NOMO-1 treated with dmso at 0.1 percent for 144 hours (cell line): ENCODE measurements around the gene RFX1.
"Not testable (repeated sequence)": the region's sequence is repeated elsewhere in the genome, so short reads cannot be mapped to it uniquely, and the experiment has no call there.

Experiments
- DNase-seq: peaks from one replicate; lab custom pipeline; 2025; ENCODE audit not compliant: unreplicated experiment; lab: John Stamatoyannopoulos, UW

RFX1 gene

DNA sequence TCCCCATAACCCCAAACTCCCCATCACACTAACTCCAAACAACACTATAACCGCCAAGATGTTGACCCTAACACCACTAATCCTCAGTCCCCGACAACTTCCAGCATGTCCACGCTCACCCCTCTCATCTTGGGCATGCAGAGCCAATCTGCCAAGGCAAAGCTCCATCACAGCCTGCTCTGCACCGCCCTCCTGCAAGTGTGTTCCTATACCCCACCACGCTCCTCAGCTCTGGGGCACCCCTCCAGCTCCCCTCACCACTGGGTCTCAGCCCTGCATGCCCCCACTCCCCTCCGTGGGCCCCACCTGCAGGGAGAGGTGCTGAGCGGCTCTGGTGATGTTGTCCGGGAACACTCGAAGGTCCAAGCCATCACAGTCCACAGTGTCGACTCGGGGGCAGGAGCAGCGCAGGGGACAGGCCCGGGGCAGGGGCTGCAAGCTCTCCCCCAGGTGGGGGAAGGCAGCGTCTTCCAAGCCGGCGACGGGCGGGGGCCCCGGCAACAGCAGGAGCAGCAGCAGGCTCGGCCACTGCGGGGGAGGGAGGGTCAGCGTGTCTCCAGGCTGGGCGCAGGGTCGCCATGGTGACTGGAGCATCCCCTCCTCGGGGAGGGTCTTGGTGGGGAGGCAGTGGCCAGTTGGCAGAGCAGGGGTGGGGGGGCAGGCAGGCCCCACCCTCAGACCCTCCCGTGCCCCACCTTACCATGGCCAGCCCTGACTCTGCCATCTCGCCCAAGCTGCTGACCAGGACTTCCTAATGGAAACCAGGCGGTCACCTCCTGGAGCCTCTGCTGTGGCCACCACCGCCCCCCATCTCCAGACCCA lies 68.4 kb downstream of the RFX1 start:
- DNase-seq = no peak

DNA sequence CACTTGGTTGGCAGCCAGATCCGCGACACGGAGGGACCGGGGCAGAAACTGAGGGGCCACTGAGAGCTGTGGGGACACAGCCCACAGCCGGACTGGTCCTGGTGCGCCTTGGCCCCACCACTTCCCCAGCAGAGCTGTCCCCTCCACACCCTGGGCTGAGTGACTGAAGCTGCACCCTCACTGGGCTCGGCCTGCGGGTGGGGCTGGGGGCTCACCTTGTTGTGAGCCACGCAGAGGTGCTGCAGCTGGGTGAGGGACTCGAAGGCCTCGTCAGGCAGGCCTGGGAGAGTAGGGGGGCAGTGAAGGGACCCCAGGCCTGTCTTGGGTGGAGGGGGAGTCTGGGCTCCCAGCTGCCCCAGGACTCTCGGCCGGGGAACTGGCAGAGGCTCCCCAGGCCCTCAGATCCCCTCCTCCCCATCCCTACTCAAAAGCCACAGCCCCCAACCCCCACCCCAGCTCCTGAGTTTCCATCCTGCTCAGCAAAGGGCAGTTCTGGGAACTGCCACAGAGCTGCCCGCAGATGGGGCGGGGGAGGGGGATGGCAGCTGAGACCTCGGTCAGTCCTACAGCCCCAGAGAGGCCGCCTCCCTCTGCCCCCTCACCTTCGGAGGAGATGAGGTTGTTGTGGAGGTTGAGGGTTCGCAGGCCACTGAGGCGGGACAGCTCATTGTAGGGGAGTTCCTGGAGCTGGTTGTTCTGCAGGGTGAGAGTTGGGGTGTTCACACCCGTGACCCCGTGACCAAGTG lies 70.2 kb downstream of the RFX1 start:
- no peak for DNase-seq

DNA sequence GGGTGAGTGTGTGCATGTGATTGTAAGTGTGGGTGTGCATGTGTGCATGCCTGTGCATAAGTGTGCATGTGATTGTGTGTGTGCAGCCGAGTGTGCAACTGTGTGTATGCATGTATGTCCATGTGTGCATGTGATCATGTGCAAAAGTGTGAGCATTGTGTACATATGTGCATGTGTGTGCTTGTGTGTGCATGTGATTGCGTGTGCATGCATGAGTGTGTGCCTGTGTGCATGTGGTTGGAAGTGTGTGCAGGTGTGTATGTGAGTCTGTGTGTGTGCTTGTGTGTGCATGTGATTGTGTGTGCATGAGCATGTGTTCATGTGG lies 71.4 kb downstream of the RFX1 start:
- no peak for DNase-seq

DNA sequence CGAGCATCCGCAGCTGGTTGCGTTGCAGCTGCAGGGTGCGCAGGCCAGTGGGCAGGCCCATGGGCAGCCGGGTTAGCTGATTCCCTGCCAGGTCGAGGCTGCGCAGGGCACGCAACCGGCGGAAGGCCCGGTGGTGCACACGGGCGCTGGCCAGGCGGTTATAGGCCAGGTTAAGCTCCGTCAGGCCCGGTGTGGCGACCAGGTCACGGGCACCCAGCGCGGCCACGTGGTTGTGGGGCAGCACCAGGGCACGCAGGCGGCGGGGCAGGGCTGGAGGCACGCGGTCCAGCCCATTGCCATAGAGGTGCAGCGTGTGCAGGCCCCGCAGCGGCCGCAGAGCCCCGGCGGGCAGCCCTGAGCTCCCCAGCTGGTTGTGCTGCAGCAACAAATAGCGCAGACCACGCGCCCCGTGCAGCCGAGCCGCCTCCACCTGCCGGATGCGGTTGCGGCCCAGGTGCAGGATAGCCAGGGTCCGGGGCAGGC lies 73.2 kb downstream of the RFX1 start:
- DNase-seq = no peak

DNA sequence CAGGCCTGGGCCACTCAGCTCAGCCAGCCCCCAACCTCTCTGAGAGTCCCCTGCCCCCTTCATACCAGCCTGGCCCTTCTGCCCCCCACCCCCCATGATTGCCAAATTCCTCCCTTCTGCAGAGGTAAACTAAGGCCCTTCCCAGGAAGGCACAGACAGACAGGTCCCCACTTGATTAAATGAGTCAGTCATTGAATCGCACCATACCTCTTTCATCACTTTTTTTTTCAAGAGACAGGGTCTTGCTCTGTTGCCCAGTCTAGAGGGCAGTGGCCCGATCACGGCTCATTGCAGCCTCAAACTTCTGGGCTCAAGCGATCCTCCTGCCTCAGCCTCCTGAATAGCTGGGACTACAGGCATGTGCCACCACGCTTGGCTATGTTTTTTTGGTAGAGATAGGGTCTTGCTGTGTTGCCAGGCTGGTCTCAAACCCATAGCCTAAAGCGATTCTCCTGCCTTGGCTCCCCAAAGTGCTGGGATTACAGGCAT lies 73.9 kb downstream of the RFX1 start:
- DNase-seq = no peak

DNA sequence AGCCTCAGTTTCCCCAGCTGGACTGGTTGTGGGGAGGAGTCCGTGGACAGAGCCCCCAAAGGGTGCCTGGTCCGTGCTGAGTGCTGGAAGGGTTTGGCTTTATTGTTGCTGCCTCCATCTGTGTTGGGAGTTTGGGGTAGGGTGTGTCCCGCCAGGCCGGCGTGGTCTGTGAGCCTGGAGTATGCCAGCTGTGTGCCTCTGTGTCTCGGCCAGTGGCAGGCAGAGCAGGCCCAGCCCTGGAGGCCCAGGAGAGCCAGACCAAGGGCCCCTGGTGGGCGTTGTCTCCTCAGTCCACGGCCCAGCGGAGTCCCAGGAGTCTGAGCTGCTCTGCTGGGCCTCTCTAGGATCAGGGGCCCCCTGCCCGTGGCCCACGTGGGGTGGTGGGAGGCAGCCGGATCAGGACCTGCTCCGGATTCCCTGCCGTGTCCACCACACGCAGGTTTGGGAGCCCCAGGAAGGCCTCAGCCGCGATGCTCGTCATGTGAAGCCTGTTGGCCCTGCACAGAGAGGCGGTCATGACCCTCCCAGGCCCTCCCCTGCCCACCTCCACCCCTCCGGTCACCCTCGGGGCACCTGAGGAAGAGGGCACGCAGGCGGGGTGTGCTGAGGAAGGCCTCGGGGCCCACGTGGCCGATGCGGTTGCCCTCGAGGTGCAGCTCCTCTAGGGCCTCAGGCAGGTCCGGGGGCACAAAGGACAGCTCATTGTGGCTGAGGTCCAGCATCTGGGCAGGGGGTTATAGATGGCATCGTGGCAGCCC lies 74.5 kb downstream of the RFX1 start:
- DNase-seq = no peak

DNA sequence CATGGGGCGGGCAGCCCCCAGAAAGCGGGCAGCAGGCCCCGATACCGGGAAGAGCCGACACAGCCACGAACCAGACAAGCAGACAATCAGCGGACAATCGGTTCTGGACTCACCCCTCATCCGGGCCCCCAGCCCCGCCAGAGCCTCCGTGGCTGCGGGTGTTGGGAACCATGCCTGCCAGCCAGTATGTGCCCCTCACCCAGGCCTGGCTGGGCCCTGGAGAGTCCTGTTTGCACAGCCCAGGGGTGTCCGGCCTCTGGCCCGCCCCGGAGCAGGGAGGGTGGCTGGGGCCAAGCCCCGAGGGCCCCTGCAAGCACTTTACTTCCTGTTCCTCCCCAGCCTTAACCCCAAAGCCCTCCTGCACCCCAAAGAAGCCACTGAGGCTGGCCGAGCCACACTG lies 75.7 kb downstream of the RFX1 start:
- no peak for DNase-seq

DNA sequence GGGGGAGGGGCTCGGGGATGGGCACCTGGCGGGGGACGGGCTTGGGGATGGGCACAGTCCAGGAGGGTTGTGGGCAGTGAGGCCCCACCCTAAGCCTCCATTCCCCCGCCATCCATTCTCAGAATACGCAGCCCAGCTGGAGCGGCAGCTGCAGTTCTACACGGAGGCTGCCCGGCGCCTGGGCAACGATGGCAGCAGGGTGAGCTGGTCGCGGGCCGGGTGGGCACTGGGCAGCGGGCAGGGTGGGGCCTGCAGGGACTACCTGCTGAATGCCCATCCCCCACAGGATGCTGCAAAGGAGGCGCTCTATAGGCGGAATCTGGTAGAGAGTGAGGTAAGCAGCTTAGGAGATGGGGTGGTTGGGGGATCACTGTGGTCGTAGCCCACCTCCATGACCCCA lies 76.2 kb downstream of the RFX1 start:
- DNase-seq = no peak

DNA sequence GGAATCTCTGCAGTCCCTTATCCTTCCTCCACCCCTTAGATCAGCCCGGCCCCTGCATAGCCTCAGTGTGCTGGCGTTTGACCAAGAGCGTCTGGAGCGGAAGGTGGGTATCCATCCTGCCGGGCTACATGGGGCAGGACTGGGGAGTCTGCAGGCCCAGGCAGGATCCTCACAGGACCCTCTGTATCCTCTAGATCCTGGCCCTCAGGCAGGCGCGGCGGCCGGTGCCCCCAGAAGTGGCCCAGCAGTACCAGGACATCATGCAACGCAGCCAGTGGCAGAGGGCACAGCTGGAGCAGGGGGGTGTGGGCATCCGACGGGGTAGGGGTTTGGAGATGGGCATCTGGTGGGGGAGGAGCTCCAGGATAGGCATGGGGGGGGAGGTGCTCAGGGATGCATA lies 76.8 kb downstream of the RFX1 start:
- no peak for DNase-seq

DNA sequence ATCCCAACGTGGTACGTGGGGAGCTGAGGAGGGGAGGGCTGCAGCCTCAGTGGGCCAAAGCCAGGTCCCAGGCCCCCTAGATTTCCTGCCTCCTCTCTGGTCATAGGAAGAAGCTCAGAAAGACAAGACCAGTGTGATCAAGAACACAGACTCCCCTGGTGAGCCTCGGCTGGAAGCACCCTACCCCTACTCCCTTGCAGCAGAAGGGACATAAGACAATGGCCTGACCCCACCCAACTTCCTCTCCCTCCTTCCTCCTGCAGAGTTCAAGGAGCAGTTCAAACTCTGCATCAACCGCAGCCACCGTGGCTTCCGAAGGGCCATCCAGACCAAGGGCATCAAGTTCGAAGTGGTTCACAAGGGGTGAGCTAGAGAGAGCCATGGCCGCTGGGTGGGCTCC lies 79.4 kb downstream of the RFX1 start:
- DNase-seq = no peak

DNA sequence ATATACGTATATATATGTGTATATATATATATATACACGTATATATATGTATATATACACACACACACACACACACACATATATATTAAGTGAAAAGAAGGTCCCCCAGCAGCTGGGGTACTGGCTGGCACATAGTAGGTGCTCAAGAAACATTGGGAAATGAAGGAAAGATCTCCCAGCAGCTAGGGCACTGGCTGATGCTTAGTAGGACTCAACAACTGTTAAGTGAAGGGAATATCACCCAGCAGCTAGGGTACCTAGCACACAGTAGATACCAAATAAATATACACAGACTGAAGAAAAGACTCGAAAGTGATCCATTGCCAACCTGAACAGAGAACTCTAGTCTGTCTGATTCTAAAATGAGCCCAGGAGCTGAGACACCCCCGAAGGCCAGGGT lies 80.1 kb downstream of the RFX1 start:
- no peak for DNase-seq

DNA sequence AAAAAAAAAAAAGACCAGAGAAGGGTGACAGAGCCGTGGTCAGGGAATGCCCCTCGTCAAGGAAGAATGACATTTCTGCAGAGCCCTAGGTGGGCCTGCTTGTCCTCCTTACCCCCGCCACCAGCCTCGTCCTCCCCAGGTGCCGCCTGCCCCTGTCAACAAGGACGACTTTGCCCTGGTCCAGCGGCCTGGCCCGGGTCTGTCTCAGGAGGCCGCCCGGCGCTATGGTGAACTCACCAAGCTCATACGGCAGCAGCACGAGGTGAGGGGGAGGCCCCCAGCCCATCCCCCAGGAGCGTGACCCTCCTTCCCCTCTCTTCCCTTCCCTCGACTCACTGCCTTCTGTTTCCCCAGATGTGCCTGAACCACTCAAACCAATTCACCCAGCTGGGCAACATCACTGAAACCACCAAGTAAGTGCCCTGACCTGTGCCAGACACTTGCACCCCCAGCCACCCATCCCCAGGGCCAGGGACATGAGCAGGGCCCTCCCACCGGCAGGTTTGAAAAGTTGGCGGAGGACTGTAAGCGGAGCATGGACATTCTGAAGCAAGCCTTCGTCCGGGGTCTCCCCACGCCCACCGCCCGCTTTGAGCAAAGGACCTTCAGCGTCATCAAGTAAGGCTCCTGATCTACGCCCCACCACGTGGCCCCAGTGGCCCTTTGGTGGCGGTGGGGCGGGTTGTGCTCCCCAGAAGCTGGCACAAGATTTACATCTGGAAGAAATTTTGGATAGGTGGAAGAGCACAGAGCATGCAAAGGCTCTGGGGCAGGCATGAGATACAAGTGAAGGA lies 82.7 kb downstream of the RFX1 start:
- no peak for DNase-seq

DNA sequence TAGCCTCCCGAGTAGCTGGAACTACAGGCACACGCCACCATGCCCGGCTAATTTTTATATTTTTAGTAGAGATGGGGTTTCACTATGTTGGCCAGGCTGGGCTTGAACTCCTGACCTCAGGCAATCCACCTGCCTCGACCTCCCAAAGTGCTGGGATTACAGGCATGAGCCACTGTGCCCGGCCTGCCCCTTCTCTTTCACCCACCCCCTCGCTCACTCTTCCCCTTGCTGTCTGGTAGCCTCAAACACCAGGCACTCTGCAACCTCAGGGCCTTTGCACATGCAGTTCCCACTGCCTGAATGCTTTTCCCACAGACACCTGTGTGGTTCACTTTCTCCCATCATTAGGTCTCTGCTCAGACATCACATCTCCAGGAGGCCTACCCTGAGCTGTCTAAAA lies 84.0 kb downstream of the RFX1 start:
- DNase-seq = not testable (repeated sequence)

DNA sequence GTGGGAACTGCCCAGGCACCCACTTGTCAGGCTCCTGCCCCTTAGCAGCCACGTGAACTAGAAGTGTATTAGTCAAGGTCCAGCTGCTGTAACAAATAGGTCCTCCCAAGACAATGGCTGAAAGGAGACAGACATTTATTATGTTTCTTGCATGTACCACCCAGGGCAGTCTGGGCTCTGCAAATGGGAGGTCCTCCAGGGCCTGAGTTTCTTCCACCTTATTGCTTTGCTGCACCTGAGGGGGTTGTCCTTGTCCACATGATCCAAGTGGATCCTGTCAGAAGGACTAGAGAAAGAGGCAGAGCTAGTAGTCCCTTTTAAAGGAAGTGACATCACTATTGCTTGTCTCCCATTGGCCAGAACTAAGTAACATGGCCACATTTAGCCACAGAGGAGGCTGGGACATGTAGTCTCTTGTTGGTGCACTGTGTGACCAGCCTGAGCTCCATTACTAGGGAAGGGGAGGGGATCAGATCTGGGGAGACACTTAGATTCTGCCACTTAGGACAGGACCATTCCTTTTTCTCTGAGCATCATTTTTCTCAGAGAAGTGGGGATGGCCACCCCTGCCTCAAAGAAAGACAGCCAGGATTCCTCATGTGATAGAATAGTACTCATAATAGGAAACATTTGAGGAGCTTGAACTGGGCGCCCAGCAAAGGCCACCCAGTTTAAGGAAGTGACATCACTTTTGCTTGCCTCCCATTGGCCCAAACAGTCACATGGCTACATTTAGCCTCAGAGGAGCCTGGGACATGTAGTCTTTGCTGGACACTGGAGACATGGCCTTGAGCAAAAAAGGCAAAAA lies 85.0 kb downstream of the RFX1 start:
- DNase-seq = no peak

DNA sequence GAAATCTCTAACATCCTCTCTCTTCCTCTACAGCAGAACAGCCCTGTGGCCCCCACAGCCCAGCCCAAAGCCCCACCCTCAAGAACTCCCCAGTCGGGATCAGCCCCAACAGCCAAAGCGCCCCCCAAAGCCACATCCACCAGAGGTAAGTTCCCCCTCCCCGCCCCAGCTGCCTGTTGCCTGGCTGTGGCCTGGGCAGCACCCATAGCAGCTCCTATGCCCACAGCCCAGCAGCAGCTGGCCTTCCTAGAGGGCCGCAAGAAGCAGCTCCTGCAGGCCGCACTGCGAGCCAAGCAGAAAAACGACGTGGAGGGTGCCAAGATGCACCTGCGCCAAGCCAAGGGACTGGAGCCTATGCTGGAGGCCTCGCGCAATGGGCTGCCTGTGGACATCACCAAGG lies 85.6 kb downstream of the RFX1 start:
- no peak for DNase-seq

DNA sequence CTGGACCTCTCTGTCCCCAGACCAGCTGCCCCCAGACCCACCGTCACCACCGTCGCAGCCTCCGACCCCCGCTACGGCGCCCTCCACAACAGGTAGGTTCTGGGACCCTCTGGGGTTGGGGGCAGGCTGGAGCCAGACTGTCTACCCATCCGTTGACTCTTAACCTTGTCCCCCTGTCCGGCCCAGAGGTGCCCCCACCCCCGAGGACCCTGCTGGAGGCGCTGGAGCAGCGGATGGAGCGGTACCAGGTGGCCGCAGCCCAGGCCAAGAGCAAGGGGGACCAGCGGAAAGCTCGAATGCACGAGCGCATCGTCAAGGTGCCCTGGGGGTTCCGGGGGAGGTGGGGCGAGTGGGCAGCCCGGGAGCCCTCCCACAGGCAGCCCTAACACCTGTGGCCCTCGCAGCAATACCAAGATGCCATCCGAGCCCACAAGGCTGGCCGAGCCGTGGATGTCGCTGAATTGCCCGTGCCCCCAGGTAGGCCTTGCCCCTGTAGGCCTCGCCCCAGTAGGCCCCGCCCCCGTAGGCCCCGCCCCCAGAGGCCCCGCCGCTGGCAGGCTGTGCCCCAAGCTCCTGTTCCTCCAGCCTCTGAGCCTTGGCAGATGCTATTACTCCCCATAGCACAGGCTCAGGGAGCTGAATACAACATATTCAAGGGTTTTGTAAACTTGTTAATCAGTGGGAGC lies 87.3 kb downstream of the RFX1 start:
- no peak for DNase-seq

DNA sequence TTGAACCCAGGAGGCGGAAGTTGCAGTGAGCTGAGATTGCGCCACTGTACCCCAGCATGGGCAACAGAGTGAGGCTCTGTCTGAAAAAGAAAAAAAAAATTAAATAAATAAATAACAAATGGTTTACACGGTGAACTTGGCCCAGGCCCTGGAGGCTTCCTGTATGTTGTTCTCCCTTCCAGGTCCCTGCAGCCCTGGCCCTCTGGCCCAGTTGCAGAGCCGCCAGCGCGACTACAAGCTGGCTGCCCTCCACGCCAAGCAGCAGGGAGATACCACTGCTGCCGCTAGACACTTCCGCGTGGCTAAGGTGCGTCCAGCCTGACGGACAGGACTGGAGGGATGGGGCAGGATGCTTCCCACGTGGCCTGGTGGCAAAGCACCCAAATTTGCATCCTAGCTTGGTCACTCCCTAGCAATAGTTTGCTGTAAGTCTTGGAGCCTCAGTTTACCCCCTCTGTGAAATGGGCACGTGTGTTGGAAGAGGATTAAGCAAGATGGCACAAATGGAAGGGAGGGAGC lies 88.2 kb downstream of the RFX1 start:
- no peak for DNase-seq

DNA sequence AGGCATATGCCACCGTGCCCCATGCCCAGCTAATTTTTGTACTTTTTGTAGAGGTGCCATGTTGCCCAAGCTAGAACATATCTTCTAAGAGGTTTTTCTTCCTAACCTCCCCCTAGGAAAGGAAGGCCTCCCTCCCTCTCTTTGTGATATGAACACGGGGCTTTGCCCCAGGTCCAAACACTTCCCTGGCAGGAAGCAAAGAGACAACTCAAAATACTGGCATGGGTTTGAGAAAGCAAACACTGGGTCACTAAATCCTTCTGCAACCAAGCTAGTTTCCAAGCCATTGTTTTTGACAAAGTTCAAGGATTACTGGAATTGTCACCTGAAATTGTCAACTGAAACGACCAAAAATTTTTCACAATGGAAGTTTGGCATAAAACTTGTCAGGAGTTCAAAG lies 91.3 kb downstream of the RFX1 start:
- DNase-seq = no peak

DNA sequence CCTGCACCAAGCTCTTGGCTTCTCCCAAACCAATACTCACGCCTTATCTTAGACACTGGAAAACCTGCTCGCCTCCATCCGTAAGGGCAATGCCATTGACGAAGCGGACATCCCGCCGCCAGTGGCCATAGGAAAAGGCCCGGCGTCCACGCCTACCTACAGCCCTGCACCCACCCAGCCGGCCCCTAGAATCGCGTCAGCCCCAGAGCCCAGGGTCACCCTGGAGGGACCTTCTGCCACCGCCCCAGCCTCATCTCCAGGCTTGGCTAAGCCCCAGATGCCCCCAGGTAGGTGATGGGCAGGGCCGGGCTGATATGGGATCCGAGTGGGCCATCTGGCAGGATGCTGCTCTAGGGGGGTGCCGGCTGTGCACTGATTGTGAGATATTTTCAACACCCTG lies 92.8 kb downstream of the RFX1 start:
- no peak for DNase-seq
